GM13976 (cell line): ENCODE measurements around the gene OBP2B.
"Not testable (repeated sequence)": the region's sequence is repeated elsewhere in the genome, so short reads cannot be mapped to it uniquely, and the experiment has no call there.

Experiments
- DNase-seq: peaks from one replicate; pipeline ENCODE4 v3.0.0; 2012; ENCODE audit warnings: low spot score
- in situ Hi-C: fragments of 300-500 bp; cut with MboI; formaldehyde crosslinking; loops from one replicate; pipeline ENCODE4 v1.12.0; 2022; ENCODE audit warnings: low sequenced_read_pairs, mixed read lengths, inconsistent platforms; ENCODE audit not compliant: unreplicated experiment
- TF ChIP-seq, protein P1 (sequence below): IDR thresholded peaks from 2 replicates; pipeline ENCODE4 v1.5.1; 2012; ENCODE audit warnings: borderline replicate concordance, mild to moderate bottlenecking; ENCODE audit not compliant: insufficient read depth; ENCODE audit errors: extremely low read depth, missing control alignments, control extremely low read depth

OBP2B gene

DNA sequence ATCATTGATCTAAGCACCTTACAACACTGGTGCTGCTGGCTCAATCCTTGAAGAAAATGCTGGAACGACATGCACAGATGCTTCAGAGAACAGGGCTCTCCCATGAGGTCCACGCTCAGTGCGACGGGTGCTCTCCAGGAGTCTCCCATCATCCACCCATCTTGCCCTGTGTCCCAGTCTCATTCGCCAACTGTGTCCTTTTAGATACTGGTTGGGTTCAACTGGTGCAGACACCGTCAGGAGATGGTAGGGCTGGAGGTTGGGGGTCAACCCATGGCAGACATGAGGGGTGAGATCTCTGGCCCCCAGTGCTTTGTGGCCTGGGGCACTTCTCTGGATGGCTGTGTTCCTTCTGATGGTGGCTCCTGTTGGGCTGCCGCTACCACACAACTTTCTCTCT is 1.6 kb upstream of the OBP2B start:
- no peak for DNase-seq
- TF ChIP-seq, protein P1, sequence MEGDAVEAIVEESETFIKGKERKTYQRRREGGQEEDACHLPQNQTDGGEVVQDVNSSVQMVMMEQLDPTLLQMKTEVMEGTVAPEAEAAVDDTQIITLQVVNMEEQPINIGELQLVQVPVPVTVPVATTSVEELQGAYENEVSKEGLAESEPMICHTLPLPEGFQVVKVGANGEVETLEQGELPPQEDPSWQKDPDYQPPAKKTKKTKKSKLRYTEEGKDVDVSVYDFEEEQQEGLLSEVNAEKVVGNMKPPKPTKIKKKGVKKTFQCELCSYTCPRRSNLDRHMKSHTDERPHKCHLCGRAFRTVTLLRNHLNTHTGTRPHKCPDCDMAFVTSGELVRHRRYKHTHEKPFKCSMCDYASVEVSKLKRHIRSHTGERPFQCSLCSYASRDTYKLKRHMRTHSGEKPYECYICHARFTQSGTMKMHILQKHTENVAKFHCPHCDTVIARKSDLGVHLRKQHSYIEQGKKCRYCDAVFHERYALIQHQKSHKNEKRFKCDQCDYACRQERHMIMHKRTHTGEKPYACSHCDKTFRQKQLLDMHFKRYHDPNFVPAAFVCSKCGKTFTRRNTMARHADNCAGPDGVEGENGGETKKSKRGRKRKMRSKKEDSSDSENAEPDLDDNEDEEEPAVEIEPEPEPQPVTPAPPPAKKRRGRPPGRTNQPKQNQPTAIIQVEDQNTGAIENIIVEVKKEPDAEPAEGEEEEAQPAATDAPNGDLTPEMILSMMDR, result no peak
- in situ Hi-C loops, result no loop called here

DNA sequence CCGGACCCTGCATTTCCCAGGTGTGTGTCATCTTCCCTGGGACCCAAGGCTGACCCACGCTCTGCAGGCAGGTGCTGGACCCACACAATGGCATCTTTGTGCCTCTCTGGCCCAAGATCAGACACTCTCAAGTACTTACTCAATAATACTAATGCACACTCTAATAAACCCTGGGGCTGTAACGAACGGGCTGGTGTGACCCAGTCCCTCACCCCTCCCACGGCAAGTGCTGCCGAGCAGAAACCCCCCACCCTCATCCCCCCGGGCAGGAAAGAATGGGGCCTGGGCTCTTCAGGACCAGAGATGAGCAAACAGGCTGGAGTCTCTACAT is 1.1 kb upstream of the OBP2B start:
- TF ChIP-seq, protein P1, result no peak
- in situ Hi-C loops, result no loop called here
- DNase-seq, result no peak

DNA sequence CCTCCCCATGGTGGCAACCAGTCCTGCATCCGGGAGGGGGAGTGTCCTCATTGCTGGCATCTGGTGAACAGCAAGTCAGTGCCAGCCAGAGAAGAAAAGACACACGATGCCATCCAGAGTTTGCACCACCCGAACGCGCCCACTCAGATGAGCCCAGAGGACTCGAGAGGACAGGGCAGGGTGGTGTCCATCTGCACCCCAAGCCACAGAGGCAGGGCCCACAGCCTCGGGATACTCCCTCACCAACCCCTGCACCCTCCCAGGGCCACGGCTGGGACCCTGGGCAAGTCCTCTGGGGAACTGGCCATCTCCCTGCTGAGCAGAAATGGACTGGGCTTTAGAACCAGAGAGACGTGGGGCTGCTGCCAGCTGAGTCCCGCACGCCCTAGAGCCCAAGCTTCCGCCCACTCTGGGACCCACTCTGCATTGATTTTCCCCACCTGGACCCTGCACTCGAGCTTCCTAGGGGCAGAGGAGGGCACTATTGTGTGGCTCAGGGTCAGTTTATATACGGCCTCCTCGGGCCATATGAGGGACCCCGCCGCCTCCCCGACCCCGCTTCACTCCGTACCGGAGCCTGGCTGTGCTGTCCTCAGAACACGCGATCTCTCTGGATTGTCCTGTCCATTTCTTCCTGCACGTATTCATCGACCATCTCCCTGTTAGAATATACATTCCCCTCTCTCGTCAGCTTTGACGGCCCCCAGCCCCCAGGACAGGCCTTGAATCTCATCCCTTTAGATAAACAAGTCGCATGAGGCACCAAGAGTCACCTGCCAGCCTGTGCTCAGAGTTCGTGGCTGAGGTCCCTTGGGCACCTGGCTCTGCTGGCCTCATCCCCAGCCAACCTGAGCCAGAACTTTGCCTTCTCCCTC is 514 bp upstream of the OBP2B start:
- in situ Hi-C loops, DNase-seq: not testable (repeated sequence)

DNA sequence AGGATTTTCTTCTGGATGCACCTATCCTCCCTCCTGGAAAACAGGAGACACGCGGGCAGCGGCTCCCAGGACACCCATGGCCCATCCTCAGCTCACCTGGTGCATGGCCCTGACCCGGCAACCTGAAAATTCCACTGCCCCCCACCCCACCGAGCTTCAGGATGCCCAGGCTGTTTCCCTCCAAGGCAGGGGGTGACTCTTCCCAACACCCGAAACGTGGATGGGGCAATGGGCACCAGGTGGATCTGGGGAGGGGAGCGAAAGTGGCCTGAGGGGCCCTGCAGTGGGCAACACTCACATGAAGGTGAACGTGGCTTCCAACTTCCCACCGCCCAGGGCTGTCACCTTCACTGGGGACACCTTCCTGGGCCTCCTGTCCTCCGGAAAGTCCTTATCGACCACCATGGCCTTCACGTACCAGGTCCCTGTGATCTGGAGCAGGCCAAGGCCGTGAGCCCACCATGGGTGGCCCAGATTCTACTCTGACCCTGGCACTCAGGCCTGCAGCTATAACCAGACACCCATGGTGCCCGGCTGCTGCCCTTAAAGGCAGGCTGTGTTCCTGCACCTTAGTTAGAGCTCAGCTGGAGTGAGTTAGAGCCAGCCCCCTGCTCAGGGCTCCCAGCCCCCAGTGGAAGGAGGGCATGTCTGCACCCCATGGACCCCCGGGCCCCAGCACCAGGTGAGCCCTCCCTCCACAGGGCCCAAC is 725 bp downstream of the OBP2B start:
- in situ Hi-C loops, DNase-seq: not testable (repeated sequence)

DNA sequence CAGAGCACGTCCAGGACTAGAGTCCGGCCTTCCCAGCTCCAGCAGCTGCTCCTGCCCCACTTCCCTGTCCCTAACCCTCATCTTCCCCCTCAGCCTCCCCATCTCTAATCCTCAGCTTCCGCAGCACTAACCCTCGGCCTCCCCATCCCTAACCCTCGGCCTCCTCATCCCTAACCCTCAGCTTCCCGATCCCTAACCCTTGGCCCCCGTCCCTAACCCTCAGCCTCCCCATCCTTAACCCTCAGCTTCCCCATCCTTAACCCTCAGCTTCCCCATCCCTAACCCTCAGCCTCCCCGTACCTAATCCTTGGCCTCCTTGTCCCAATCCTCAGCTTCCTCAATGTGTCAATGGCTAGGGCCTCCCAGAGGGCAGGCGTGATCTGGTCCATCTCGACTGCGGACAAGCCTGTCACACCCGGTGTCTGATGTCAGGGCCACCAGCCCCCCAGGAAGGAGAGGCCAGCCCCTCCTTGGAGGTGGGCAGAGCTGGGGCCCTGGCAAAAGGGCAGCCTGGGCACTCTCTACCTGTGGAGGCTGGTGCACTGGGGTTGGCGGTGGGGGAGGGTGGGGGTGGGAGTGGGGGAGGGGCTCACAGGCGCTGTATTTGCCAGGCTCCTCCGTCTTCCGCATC is 1.4 kb downstream of the OBP2B start:
- in situ Hi-C loops, result no loop called here
- TF ChIP-seq, protein P1, result no peak
- no peak for DNase-seq

DNA sequence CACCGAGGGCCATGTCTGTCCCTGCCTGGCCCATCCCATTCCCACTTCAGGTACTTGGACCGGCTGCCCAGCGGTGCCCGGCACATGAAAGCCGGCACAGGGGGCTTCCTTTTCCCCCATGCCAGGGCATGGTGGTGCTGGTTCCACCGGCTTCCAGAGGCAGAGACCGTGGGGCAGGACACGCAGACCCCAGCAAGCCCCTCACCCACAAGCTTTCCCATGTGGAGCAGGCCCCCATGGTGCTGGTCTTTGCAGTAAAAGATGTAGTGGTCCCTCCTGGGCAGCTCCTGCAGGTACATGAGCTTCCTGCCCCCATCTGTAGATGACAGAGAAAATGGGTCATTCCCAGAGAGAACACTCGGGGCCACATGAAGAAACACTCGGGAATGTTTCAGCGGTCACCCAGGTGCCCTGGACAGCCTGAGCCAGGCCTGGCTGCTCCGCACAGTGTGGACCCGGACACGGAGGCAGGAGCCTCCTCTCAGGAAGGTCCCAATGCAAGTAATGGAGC is 2.0 kb downstream of the OBP2B start:
- TF ChIP-seq, protein P1, result no peak
- in situ Hi-C loops, result no loop called here
- no peak for DNase-seq

DNA sequence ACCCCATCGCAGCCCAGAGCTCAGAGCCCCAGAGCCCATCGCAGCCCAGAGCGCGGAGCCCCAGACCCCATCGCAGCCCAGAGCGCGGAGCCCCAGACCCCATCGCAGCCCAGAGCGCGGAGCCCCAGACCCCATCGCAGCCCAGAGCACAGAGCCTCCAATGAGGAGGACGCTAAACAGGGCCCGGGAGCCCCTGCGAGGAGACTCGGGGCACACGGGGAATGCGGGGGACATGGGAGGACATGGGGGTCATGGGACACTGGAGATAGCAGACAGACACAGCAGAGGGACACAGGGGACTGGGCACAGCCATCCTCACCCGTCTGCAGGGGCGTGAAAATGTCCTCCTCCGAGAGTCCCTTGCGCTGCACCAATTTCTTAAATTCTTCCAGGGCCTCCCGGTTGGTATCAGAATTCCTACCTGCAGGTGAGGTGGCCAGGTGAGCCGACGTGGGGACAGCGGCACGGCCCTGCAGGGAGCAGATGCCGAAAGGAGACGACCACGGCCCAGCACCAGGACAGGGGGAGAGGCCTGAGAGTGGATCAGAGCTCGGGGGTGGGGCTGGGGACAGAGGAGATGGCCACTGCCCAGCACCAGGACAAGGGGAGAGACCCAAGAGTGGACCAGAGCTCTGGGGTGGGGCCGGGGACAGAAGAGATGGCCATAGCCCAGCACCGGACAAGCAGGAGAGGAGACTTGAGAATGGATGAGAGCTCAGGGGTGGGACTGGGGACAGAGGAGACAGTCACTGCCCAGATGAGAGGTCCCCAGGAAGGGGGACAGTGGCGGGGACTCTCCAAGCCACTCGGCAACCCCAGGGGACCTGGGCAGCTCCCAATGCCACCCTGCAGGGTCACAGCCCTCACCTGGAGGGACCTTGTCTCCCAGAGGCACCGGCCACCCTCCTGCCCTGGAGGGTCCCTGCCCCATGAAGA is 2.8 kb downstream of the OBP2B start:
- DNase-seq, result no peak
- TF ChIP-seq, protein P1, result no peak
- in situ Hi-C loops, result no loop called here

DNA sequence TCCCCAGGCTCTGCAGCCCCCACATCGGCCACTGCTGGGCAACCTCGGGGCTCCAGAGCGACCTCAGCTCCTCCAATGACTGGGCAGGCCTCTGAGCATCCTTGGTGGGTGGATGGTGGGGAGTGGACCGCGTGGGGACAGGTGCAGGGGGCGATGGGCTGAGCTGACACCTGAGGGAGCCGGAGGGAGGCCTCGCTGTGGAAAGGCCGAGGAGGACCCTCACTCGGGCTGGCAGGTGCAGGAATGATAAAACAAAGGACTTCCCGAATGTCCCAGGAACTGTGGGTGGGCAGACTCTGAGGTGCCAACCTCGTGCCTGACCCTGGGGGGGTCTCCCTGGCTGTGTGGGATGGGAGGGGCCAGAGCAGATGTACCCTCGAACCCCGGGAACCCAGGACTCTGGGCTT is 3.6 kb downstream of the OBP2B start:
- DNase-seq, in situ Hi-C loops: not testable (repeated sequence)
